HEK293T (cell line): ENCODE results near the gene FAM135A.

Source experiments
- BHLHE40 ChIP-seq: fragments of 450-650 bp; IDR thresholded peaks from 2 replicates; pipeline ENCODE4 v1.6.1; 2016; ENCODE audit warnings: mild to moderate bottlenecking, moderate library complexity, borderline replicate concordance
- FOXK2 ChIP-seq: fragments of 450-650 bp; IDR thresholded peaks from 2 replicates; pipeline ENCODE4 v1.6.1; 2016; ENCODE audit warnings: mild to moderate bottlenecking
- FOXM1 ChIP-seq: fragments of 450-650 bp; IDR thresholded peaks from 2 replicates; pipeline ENCODE4 v1.6.1; 2017; ENCODE audit warnings: mild to moderate bottlenecking, borderline replicate concordance
- L3MBTL2 ChIP-seq: fragments of 450-650 bp; conservative IDR thresholded peaks from 2 replicates; pipeline ENCODE4 v1.6.1; 2016; ENCODE audit warnings: mild to moderate bottlenecking
- SP1 ChIP-seq: fragments of 450-650 bp; IDR thresholded peaks from 2 replicates; pipeline ENCODE4 v1.6.1; 2017
- SUZ12 ChIP-seq: fragments of 450-650 bp; IDR thresholded peaks from 2 replicates; pipeline ENCODE4 v1.6.1; 2016; ENCODE audit warnings: mild to moderate bottlenecking
- TARDBP ChIP-seq: fragments of 450-650 bp; IDR thresholded peaks from 2 replicates; pipeline ENCODE4 v1.6.1; 2016

- no peak for TF ChIP-seq L3MBTL2
- no peak for TF ChIP-seq FOXK2
- TF ChIP-seq SP1: no peak
- no peak for TF ChIP-seq BHLHE40
- TF ChIP-seq SUZ12: no peak
- TF ChIP-seq FOXM1: no peak
- TF ChIP-seq TARDBP: no peak
Measured at GRCh38 chr6:70524721-70525286, 111.5 kb downstream of the FAM135A start.
